ENCODE data around the gene SLC6A15. TPM values are rescaled to one million over a fixed set of nuclear protein-coding genes. Genes with fewer than 3 reads are reported as not detected.
A peak's percentile ranks its signal among the peaks of the same experiment; 100 is the strongest.

SLC6A15 gene
- total RNA-seq, 1 experiment from 2014 or later: 24.5 TPM

GRCh38 chr12:84875241-84875640 lies 37.4 kb downstream of the SLC6A15 start:
- DNase-seq (ENCODE audit: low read depth): no peak

- DNase-seq (ENCODE audit: low read depth): no peak
Measured at GRCh38 chr12:84874825-84875139, 37.8 kb downstream of the SLC6A15 start.

- DNase-seq (ENCODE audit: low read depth): peak; percentile 36
Measured at GRCh38 chr12:84874125-84874824, 38.3 kb downstream of the SLC6A15 start.

- DNase-seq (ENCODE audit: low read depth): no peak
Measured at GRCh38 chr12:84862186-84862585, 50.4 kb downstream of the SLC6A15 start.

GRCh38 chr12:84860718-84861117 lies 51.9 kb downstream of the SLC6A15 start:
- no peak for DNase-seq (ENCODE audit: low read depth)

- no peak for DNase-seq (ENCODE audit: low read depth)
Measured at GRCh38 chr12:84858796-84859195, 53.8 kb downstream of the SLC6A15 start.

- peak; percentile 47 for DNase-seq (ENCODE audit: low read depth)
Measured at GRCh38 chr12:84857525-84858208, 54.9 kb downstream of the SLC6A15 start.

- peak; percentile 57 for DNase-seq (ENCODE audit: low read depth)
Measured at GRCh38 chr12:84856156-84856900, 56.3 kb downstream of the SLC6A15 start.

- DNase-seq (ENCODE audit: low read depth): no peak
Measured at GRCh38 chr12:84843593-84844144, 68.9 kb downstream of the SLC6A15 start.

GRCh38 chr12:84842406-84843013 lies 70.1 kb downstream of the SLC6A15 start:
- peak; percentile 27 for DNase-seq (ENCODE audit: low read depth)

GRCh38 chr12:84841591-84841990 lies 71.0 kb downstream of the SLC6A15 start:
- DNase-seq (ENCODE audit: low read depth): no peak

GRCh38 chr12:84840356-84840755 lies 72.2 kb downstream of the SLC6A15 start:
- no peak for DNase-seq (ENCODE audit: low read depth)

GRCh38 chr12:84826925-84827324 lies 85.7 kb downstream of the SLC6A15 start:
- DNase-seq (ENCODE audit: low read depth): no peak

GRCh38 chr12:84825149-84825548 lies 87.5 kb downstream of the SLC6A15 start:
- DNase-seq (ENCODE audit: low read depth): no peak

GRCh38 chr12:84822525-84822924 lies 90.1 kb downstream of the SLC6A15 start:
- DNase-seq (ENCODE audit: low read depth): no peak

- no peak for DNase-seq (ENCODE audit: low read depth)
Measured at GRCh38 chr12:84816916-84817695, 95.5 kb downstream of the SLC6A15 start.

- DNase-seq (ENCODE audit: low read depth): peak; percentile 45
Measured at GRCh38 chr12:84814664-84815245, 97.8 kb downstream of the SLC6A15 start.

- DNase-seq (ENCODE audit: low read depth): no peak
Measured at GRCh38 chr12:84813780-84814663, 98.6 kb downstream of the SLC6A15 start.

GRCh38 chr12:84811291-84811690 lies 101.3 kb downstream of the SLC6A15 start:
- DNase-seq (ENCODE audit: low read depth): no peak

Measured in HT1080 (cell line).